ENCODE measurements around the gene POLN. TPM values are rescaled to one million over a fixed set of nuclear protein-coding genes. Genes with fewer than 3 reads are reported as not detected.

Gene POLN
- total RNA-seq, 1 donor from 2014 or later: 0.21 TPM

DNA sequence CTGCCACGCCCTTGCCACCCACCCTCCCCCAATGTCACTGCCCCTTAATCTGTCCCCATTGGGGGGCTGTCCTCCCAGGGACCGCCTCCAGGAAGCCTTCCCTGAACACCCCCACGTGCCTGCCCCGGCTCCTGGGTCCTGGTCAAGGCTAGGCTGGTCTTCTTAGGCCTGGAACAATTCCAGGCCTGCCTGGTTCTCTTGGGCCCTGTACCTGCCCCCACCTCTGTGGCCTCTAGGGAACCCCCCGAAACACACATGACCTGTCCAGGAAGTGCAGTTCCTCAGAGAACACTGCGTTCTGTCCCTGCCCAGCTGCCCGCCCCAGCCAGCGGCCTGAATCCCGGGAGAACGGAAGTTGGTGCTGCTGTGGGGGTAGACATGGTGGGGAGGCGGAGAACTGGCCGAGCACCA, 14.9 kb upstream of the POLN start:
- H3K4me1 ChIP-seq: peaks cover 48 to 68% of the 10 kb centered on the region in 2 donors
- intact Hi-C loops (cut with DNase I): loop anchor here (2.0 kb wide), 1 partner anchor 1036 kb away; the partner anchor contains the start of gene RGS12
- DNase-seq (ENCODE audit: low spot score in 2 of 2): peak; percentile 71 to 79
- H3K36me3 ChIP-seq: peaks cover 12 to 32% of the 10 kb centered on the region in 2 donors
- TF ChIP-seq, protein P1, sequence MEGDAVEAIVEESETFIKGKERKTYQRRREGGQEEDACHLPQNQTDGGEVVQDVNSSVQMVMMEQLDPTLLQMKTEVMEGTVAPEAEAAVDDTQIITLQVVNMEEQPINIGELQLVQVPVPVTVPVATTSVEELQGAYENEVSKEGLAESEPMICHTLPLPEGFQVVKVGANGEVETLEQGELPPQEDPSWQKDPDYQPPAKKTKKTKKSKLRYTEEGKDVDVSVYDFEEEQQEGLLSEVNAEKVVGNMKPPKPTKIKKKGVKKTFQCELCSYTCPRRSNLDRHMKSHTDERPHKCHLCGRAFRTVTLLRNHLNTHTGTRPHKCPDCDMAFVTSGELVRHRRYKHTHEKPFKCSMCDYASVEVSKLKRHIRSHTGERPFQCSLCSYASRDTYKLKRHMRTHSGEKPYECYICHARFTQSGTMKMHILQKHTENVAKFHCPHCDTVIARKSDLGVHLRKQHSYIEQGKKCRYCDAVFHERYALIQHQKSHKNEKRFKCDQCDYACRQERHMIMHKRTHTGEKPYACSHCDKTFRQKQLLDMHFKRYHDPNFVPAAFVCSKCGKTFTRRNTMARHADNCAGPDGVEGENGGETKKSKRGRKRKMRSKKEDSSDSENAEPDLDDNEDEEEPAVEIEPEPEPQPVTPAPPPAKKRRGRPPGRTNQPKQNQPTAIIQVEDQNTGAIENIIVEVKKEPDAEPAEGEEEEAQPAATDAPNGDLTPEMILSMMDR (IDR thresholded peaks at IDR 0.05): no peak
- no peaks in the 10 kb centered on the region for H3K9me3 ChIP-seq
- H3K4me3 ChIP-seq: peak overlapping the region; percentile 24 to 98
- no peaks in the 10 kb centered on the region for H3K27me3 ChIP-seq
- H3K27ac ChIP-seq: peak overlapping the region; percentile 95 to 96

DNA sequence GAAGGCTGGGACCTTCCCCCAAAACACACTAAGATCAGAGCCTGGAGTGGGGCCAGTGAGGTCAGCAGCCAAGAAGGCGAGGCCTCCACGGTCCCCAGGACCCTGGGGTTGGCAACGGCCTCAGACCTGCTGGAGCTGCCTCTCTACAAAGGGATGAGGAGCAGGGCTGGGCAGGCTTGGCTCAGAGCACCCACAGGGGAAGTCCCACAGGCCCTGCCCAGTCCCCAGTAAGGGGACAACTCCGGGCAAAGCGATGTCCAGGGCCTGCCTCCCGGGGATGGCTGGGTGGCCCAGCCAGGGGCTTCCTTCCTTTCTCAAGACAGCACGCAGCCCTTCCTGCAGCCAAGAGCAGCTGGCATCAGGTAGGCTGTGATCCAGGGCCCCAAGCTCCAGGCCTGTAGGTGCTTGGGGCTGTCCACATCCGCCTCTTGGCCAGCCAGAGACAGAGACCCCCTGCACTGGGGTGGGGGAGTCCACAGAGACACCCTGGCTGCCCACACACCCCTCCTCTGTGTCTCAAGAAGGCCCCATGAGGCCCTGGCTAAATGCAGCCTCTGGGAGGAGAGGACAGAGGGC, 14.3 kb upstream of the POLN start:
- no peaks in the 10 kb centered on the region for H3K27me3 ChIP-seq
- peak overlapping the region; percentile 95 to 96 for H3K27ac ChIP-seq
- H3K4me3 ChIP-seq: peak overlapping the region; percentile 26 to 98
- DNase-seq (ENCODE audit: low spot score in 2 of 2): peak; percentile 23 to 68
- TF ChIP-seq, protein P1 (IDR thresholded peaks at IDR 0.05): no peak
- peaks cover 48 to 68% of the 10 kb centered on the region in 2 donors for H3K4me1 ChIP-seq
- intact Hi-C loops (cut with DNase I): loop anchor here (2.0 kb wide), 1 partner anchor 1037 kb away; the partner anchor contains the start of gene RGS12
- peaks cover 15 to 37% of the 10 kb centered on the region in 2 donors for H3K36me3 ChIP-seq
- no peaks in the 10 kb centered on the region for H3K9me3 ChIP-seq

DNA sequence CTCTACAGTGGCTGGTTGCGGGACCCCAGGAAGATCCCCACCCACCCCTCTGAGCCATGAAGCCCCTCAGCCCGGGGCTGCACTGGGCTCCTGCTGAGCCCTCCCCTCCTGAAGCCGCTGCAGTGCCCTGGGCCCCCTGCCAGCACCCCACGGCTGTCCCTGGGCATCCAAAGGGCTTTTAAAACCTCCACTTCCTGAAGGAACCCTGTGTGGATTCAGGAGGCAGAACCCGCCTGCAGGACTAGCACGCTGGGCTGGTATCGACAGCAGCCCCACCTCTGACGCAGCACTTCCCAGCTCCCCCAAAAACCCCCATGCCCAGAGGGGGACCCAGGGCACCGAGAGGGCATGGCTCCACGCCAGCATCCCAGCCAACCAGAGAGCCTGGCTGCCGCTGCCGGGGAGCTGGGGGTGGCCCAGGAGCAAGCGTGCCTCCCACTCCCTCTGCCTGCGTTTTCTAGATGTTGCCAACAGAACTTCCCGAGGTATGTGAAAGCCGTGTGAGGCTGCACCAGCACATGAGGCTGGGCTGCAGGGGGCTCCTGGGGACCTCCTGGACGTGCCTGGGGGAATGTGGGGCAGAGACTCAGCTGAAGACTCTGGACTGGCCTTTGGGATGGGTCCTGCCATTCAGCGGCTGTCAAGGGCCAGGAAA, 13.7 kb upstream of the POLN start:
- DNase-seq (ENCODE audit: low spot score in 2 of 2): peak; percentile 11 to 65
- Histone ChIP-seq H3K4me1 (peaks cover 47 to 67% of the 10 kb centered on the region in 2 donors), H3K36me3 (peaks cover 21 to 43% of the 10 kb centered on the region in 2 donors), H3K4me3 (peak overlapping the region; percentile 26 to 98), H3K9me3 (no peaks in the 10 kb centered on the region), H3K27me3 (no peaks in the 10 kb centered on the region), H3K27ac (peak overlapping the region; percentile 95 to 96)
- TF ChIP-seq, protein P1 (IDR thresholded peaks at IDR 0.05): no peak
- intact Hi-C loops (cut with DNase I): loop anchor here (2.0 kb wide), 1 partner anchor 1037 kb away; the partner anchor contains the start of gene RGS12

DNA sequence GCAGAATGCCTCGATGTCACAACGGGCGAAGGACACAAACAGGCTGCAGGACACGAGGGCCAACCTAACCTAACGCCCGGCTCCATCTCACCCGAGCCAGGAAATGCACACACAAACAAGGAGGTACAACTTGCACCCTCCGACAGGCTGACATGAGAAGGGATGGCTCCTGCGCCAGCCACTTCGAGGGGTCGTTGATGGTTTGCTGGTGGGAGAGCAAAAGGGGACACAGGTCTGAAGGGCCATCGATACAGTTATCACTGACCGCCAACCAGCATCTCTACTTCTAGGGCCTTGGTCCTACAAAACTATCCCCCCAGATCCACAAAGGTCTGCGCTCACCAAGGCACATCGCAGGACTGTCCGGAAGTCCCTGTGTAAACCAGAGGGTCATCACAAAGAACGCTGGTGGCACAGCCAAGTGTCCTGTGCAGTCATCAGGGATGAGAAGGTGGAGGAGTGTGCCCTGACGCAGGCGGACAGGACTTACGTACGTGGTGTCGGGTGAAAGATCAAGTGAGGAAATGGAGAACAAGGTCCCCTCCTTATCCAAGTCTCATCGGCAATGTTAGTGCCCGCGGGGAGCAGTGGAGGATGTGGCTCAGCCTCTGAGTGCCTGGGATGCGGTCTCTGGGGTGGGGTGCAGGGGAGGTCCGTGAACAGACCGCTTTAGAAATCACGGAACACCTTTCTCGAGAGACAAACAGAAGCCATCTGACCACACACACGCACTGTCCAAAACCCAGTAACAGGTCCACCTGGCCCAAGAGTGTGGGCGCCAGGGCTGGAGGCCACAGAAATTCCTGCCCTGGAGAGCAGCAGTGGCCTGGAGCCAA, 13.0 kb upstream of the POLN start:
- H3K36me3 ChIP-seq: peaks cover 29 to 51% of the 10 kb centered on the region in 2 donors
- peaks cover 40 to 59% of the 10 kb centered on the region in 2 donors for H3K4me1 ChIP-seq
- peak overlapping the region in 1 of 2 donors; percentile 98 for H3K4me3 ChIP-seq

More for the DNA sequence above, 13.0 kb upstream of the POLN start:
- DNase-seq (ENCODE audit: low spot score in 2 of 2): peak; percentile 2 to 45
- intact Hi-C loops (cut with DNase I): no loop called here
- Histone ChIP-seq H3K27ac (peak overlapping the region; percentile 95 to 96), H3K27me3 (no peaks in the 10 kb centered on the region), H3K9me3 (no peaks in the 10 kb centered on the region)
- TF ChIP-seq, protein P1 (IDR thresholded peaks at IDR 0.05): no peak

Data from ascending aorta (tissue), 2 donors.